HEK293T (cell line): ENCODE results near the gene CSK.

Source experiments
- ELF4 ChIP-seq: fragments of 450-650 bp; IDR thresholded peaks from 2 replicates; pipeline ENCODE4 v1.6.1; 2017; ENCODE audit warnings: antibody characterized with exemption
- FOXM1 ChIP-seq: fragments of 450-650 bp; IDR thresholded peaks from 2 replicates; pipeline ENCODE4 v1.6.1; 2017; ENCODE audit warnings: mild to moderate bottlenecking, borderline replicate concordance
- HDGF ChIP-seq: fragments of 450-650 bp; IDR thresholded peaks from 2 replicates; pipeline ENCODE4 v1.6.1; 2017; ENCODE audit warnings: antibody characterized with exemption, borderline replicate concordance
- LEF1 ChIP-seq: fragments of 450-650 bp; IDR thresholded peaks from 2 replicates; pipeline ENCODE4 v1.6.1; 2017; ENCODE audit warnings: mild to moderate bottlenecking, borderline replicate concordance
- SP1 ChIP-seq: fragments of 450-650 bp; IDR thresholded peaks from 2 replicates; pipeline ENCODE4 v1.6.1; 2017
- TARDBP ChIP-seq: fragments of 450-650 bp; IDR thresholded peaks from 2 replicates; pipeline ENCODE4 v1.6.1; 2016

- no peak for TF ChIP-seq FOXM1
- no peak for TF ChIP-seq SP1
- TF ChIP-seq HDGF = no peak
- TF ChIP-seq LEF1 = no peak
- TF ChIP-seq ELF4 = no peak
- TF ChIP-seq TARDBP = no peak
Measured at GRCh38 chr15:74839526-74840395, 57.9 kb downstream of the CSK start.
